ENCODE results near the gene KRT32.

DNA sequence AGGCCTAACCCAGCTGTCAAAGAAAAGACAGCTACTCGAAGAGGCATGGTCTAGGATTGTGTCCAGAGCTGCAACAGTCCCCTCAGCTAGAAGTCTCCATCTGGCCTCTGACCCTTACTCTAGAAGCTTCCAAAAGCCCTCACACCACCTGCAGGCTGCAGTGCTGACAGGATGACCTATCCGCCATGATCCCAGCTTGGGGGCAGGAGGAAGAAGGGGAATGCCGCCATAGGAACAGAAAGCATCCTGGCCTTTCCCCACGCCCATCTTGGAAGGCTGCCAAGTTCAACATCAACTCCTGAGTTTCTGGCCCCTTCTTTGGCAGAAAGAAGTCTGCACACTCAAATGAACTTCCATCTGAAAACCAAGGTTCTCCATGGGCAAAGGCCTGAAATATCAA lies 25.6 kb upstream of the KRT32 start:
- TF ChIP-seq, protein P1, sequence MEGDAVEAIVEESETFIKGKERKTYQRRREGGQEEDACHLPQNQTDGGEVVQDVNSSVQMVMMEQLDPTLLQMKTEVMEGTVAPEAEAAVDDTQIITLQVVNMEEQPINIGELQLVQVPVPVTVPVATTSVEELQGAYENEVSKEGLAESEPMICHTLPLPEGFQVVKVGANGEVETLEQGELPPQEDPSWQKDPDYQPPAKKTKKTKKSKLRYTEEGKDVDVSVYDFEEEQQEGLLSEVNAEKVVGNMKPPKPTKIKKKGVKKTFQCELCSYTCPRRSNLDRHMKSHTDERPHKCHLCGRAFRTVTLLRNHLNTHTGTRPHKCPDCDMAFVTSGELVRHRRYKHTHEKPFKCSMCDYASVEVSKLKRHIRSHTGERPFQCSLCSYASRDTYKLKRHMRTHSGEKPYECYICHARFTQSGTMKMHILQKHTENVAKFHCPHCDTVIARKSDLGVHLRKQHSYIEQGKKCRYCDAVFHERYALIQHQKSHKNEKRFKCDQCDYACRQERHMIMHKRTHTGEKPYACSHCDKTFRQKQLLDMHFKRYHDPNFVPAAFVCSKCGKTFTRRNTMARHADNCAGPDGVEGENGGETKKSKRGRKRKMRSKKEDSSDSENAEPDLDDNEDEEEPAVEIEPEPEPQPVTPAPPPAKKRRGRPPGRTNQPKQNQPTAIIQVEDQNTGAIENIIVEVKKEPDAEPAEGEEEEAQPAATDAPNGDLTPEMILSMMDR (IDR thresholded peaks at IDR 0.05): no peak
- TF ChIP-seq TCF7L2 (IDR thresholded peaks at IDR 0.05; ENCODE audit: low read depth, low read length): no peak

All from Panc1 (cell line).